NCI-H2107 treated with DMSO at 0.1 percent for 48 hours (cell line): ENCODE results near the gene SLC7A11.

Experiments
- DNase-seq: peaks from one replicate; lab custom pipeline; 2025; ENCODE audit not compliant: unreplicated experiment; lab: John Stamatoyannopoulos, UW

The SLC7A11 gene

DNA sequence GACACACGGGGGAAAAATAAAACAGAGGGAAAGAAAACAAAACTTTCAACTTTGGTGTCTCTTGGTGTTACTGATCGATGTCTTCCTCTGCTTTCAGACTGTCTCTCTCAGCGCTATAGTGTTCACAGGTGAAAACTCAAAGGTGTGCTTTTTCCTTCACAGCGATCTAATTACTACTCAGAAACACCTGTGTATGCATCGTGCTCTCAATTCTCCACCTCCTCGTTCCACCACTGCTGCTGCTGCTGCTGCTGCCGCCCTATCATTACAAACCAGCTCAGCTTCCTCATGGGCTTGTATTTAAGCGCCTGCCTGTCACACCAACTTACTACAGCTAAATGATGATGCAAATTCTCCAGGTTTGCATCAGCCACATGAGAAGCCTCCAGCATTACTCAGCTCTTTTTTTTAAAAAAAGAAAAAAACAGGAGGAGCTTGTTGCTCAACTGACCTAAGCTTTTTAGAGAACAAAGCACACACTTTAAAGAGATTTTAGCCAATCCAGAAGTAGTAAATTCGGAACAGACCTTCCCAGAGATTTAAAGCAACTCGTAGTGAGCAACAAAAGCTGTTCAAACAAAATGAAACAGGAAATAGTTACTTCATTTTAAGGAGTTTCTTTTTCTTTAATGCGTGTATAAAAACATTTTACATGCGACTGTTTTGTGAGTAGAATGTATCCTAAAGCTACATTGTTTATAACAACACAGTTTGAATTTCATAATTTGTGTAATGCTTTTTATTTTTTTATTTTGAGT, at the start of gene SLC7A11:
SLC7A11 (minus strand) TSS at position 274 of the 758 bp plus-strand sequence. CDS start 280 bp downstream, outside the sequence.
- peak; percentile 91 for DNase-seq

DNA sequence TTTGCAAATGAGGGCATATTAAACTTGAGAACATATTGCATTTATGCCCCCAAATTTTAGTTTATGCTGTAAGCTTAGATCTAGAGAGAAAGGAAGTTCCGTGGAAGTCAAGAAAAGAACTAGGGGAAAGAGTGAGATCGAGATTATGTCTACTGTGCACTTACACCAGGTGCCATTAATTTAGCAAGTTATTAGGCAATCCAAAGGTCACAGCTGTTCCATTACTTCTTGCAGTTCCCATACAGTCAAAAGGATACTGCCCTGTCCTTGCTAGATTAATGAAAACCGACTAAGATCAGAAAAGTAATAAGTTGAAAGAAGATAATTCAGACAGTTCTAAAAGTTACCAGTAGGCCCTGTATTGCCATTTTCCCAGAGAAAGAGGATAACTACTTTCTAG, 49.3 kb upstream of the SLC7A11 start:
- no peak for DNase-seq

DNA sequence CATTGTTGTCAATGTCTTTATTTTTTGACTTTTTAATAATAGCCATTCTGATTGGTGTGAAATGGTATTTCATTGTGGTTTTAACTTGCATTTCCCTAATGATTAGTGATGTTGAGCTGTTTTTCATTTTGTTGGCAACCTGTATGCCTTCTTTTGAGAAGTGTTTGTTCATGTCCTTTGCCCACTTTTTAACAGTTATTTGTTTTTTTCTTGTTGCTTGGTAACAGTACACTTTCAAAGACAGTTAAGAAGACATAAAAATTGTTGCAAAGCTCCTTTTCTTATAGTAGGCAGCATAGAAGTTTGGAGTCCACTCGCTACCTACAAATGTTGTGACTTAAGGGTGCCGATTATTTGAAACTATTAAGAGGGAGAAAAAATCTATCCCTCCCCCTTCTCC, 48.7 kb upstream of the SLC7A11 start:
- no peak for DNase-seq

DNA sequence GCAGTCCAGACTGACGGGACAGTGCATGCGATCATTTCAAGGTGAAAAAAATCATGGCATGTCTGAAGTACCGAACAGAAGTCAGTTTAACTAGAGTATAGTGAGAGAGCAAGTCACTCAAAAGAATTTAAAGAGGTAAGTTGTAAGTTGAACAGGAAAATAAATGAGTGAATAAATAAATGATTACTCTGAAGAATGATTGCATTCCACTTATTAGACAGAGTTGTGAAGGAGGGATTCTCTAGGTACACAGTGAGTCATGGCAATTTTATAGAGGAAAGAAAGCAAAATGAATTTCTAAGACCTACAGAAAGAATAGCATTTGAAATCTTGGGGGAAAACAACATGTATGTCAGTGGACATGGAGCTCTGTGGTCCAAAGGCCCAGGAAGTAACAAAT, 37.1 kb upstream of the SLC7A11 start:
- no peak for DNase-seq

DNA sequence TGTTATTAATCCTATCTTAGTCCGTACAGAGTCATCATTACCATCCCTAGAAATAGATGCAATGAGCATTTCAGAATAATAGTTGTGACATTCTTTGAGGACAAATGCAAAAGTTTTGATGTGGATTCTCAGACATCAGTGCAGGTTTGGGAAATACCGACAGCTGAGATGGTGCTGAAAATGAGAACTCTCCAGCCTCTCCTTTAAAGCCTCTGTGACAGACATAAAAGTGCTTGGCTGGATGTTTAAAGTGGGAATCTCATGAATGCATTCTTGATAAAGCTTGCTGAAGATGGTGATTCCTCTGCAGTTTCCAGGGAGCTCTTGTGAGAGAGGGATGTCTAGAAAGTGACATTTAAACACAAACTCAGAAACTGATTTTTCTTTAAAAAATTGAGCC, 35.0 kb upstream of the SLC7A11 start:
- no peak for DNase-seq

DNA sequence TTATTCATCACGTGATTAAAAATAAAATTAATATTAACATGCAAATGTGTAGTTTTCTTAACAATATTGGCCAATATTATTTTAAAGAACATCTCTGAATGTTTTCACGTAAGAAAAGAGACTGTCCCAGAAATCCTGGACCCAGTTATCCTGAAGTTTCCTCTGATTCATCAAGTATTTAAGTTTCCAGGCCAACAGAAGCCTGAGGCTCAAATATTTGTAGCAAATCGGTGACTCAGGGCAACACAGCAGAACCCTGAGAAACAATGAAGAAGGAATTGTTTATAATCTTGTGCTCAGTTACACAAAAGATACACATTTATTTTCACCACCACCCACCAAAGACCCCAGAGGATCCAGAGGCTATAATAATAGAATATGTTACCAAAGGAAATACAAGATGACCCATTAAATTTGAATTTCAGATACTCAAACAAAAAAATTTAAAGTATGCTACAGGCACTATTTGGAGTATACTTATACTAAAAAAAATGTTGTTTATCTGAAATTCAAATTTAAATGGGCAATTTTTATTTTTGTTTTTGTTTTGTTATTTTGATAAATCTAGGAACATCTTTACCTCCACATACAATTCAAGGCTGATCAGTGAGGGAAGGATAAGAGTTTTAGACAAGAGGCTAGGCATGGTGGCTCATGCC, 33.9 kb upstream of the SLC7A11 start:
- no peak for DNase-seq

DNA sequence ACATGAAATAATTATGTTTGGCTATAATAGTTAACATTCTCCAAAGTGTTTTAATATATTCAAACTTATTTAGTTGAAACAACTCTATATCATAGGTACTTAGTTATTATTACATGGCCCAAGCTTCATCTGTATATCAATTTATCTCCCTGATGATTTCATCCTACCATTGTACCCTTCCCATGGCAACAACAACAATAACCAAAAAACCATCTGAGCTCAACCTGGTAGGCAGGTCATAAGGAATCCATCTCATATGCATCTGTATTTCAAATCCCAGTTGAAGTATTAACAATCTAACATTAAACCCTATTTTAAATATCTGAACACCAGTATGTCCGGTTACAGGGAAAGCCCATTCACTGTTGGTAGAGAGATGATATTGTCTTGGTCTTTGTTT, 33.1 kb upstream of the SLC7A11 start:
- DNase-seq, result no peak

DNA sequence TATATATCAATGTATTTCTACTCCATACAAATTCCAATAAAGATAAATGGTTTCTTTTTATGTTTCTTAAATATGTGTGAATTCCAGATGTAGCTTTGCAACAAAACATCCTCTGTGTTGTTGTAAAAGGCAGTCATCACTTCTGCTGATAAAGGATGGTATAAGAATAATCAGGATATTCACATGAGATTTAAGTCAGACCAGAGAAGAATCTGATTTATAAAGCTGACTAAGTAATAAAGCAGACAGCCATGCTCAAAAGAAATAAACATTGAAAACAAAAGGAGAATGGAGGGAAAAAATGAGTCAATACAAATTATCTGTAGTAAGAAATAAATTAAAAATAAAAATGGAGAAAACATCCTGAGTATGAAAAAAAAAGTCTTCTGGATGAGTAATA, 27.0 kb upstream of the SLC7A11 start:
- no peak for DNase-seq

DNA sequence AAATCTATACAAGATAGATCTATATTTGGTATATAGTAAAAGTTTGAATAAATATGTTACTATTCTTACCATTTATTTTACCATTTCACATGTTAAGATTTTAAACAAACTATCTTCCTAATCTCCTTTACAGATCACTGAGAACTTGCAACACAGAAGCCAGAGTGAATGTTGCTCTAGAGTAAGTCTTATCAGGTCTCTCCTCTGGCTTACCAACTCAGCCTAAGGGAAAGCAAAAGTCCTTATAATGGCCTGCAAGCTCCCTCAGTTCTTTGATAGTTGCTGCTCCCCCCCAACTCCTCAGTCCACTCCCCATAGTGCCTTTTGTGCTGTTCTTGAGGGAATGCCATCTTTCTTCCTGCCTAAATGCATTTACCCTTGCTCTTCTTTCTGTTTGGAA, 25.7 kb upstream of the SLC7A11 start:
- DNase-seq, result no peak

DNA sequence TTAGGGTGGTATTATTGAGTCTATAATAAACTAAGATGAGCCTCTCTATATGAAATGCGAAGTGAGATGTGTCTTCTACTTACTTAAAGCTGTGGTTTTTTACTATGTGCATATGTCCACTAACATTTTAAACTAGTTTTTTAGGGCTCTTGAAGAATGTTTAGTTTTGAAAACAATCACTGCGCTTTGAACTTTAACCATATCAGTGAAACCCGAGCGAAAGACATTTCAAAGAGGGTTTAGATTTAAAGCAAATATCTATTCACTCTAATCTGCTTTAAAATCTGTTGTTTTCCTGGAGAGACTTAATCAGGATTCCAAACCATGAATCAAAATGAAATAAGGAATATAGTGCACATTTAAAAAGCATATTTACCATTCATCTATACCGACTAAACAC, 24.8 kb upstream of the SLC7A11 start:
- no peak for DNase-seq

DNA sequence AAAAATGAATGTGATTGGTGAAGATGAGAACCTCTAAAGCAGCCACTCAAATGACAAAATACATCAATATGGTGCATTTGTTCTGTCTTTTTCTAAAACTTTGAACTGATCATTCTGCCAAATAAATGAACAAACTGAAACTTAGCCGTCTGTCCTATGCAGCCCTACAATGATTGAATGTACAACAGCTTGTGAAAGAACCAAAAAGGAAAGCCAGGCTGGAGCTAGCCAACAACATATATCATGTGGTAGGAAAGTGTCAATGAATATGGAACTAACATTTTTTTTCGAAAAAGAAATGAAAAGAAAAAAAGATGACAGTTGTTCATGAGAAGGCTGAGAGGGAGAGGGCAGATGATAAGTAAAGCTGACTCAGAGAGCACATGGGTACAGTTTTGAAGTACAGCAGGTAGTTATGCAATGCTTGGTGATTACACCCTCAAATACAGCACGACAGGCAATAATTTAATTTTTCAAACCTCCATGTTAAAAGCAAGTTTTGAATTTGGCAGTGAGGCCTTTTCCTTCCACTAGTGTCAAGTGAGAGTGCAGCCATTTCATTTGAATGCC, 21.2 kb upstream of the SLC7A11 start:
- DNase-seq, result no peak

DNA sequence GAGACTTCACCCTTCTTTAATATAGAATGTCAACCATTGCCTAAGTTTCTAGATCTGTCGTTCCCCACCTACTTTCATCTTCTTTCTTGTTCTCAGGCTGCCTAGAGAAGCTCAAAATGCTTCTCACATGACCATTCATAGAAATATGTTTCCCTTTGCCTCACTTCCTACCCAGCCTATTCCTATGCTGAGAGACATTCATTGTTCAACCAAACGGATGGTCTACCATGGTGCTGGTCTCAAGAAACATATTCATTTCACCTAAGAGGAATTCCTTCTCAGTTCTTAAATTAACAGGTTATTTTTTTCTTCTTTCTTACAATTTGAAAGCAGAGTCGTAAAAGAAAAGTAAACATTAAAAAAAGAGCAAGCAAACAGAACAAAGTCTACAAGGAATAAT, 20.3 kb upstream of the SLC7A11 start:
- no peak for DNase-seq

DNA sequence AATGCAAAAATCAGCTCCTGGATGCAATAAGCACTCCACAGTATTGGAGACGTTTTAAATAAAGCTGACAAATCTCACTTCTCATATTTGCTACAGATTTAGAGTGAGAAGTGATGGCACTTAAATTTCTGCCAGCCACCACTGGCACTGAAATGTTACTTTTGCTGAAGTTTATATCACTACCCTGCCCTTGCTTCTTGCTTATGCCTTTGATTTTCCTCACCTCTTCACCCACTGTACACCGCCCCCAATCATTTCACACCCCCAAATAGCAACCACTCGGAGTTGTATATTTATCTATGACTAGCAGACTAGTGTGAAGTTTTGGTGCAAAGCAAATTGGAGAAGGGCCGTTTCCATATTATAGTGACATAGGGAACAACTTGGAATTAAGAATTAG, 19.9 kb upstream of the SLC7A11 start:
- no peak for DNase-seq

DNA sequence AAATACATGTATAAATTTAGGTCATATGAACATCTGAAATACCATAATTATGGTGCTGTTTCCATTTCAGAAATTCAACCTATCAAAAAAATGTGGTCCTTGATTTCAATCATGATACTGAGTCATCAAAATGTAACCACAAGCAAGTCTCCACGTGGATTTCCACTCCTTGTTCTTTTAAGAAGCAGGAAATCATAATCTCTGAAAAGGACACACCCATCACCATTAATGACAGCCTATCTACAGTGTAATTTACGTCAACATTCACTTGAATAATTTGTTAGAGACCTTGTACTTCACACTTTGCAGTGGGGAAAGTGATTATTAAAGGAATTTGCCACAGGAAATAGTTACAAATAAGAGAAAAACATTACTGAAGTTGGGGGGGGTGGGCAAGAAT, 17.7 kb upstream of the SLC7A11 start:
- DNase-seq, result no peak

DNA sequence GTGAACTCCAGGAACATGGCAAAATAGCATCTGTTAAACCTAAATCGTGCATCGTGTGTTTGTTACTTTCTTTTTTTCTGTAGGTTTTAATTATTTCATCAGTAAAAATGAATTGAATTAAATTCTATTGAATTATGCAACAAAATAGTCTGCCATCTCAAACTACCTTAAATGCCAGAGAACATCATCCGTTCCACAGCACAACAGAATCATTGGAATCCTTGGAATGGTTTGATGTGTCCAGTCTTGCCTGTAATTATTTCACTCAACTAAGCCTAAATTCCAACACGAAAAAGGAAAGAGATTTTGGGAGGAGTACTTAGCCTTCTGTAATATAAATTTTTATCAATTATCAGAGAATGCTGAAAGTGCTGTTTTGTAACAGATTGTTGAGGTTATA, 17.1 kb upstream of the SLC7A11 start:
- DNase-seq, result no peak

DNA sequence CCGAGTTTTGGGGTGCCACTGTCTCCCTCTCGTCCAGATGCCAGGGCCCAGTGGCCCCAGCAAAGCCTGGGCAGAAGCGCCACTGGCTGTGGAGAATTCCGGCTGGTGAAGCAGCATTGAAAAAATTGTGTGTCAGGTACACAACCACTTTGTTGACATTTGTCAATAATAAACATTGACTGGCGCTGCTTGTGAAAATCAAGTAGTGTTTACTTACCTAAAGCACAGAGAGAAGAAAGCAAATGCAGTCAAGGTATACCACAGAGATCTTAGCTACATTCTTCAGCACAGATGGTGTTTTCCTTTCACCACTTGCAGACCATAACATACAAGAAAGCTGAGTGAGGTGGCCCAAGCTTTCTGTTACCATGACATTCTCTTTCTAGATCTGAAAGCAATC, 14.5 kb upstream of the SLC7A11 start:
- no peak for DNase-seq

DNA sequence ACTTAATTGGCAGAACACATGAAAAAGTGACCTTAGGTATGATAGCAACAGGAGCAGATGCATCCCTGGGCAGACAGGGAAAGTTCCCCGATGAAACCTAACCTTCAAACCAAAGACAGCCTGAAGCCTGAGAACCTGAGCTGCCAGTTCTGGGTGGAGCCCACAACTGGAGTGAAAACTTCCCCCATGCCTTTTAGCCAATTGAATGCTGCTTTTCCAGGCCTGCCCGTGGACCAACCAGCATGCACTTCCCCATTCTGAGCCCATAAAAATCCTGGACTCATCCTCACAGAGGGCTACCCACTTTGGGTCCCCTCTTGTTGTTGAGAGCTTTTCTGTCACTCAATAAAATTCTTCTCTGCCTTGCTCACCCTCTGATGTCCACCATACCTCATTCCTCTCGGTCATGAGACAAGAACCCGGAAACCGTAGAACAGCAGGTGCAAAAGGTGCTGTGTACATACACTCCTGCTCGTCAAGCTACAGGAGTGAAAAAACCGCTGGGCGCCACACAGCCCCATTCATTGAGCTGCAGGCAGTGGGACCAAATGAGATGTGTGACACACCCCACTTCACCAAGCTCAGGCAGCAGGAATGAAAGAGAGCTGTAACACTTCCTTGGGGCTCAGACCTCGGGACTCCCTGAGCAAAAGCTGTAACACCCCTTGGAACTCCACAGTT, 13.9 kb upstream of the SLC7A11 start:
- DNase-seq, result no peak

DNA sequence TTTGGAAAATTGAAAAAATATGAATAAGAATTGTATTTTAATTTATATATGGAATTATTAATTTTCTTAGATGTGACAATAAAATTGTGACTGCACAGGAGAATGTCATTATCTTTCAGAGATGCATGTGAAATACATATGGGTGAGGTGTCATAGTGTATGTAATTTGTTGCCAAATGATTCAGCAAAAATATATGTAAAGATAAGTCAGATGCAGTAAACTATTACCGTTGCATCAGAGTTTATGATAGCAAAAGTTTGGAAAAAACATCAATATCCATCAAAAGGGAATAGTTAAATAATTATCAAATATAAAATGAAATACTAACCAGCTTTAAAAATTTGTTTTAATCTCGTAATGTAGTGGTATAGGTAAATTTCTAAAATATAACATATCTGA, 10.4 kb upstream of the SLC7A11 start:
- no peak for DNase-seq

DNA sequence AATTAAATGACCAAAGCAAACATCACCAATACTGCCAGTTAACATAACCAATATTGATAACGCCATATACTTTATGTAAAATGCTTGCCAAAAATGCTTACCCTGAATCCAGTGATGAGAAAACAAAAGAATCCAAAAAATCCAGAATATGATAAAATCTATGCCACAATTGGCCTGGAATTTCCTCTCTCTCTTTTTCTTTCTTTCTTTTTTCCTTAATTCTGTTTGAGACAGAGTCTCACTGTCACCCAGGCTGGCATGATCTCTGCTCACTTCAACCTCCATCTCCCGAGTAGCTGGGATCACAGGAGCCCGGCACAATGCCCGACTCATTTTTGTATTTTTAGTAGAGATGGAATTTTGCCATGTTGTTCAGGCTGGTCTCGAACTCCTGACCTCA, 9.8 kb upstream of the SLC7A11 start:
- no peak for DNase-seq

DNA sequence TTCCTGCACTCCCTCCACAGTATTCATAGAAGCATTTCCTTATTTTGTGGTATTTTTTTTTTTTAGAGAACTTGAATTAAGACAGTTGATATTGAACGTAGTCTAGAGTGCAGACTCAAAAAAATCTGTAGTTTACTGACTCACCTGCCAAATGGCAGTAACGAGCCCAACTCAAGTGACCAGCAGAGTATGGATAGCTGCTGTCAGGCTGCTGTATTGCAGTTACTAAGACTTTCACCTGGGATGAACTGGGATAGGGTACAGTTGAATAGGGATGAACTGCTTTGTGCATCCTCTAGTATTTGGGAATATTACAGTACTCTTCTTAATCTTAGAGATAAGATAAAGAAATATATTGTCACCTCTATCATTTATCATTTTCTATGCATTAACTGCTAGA, 7.0 kb upstream of the SLC7A11 start:
- no peak for DNase-seq

DNA sequence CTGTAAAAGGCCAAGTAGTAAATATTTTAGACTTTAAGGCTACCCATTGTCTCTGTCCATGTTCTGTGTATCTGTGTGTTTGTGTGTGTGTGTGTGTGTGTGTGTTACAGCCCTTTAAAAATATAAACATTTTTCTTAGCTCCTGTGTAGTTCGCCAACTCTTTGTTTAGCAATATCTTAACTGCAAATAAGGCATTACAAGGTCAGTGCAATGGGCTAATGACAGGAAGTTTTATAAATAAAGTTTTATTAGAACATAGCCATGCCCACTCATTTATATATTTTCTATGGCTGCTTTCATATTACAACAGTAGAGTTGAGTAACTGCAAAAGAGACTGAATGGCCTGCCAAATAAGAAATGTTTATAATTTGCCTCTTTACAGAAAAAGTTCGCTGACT, 5.9 kb upstream of the SLC7A11 start:
- no peak for DNase-seq

DNA sequence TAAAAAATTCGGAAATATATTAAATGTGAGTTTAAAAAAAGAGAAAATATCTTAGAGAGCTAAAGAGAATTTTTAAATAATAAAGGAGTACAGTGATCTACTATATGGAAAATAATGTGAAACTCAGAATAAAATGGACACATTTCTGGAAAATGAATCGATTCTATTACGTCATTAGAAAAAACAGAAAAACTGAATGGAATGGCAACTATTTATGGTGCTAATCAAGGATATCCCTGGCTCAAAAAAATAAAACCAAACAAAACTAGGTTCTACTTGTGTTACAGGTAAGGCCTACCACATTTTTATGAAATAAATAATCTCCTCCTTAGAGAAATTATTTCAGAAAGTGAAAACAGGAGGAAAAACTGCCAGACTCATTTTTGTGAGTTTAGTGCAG, 5.5 kb upstream of the SLC7A11 start:
- DNase-seq, result no peak
